Measurements from ENCODE around the gene SBF2.

DNA sequence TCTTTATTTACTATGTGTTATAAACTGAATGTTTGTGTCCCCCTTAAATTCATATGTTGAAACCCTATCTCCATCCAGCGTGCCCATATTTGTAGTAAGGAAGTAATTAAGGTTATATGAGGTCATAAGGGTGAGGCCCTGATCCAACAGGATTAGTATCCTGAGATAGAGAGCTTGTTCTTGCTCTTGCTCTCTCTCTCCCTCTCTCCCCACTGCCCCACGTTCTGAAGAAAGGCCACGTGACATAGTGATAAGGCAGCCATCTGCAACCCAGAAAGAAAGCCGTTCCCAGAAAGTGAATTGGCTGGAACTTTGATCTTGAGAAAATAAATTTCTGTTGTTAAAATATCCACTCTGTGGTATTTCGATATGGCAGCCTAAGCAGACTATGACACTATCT is 417.7 kb downstream of the SBF2 start:
- TF ChIP-seq, protein P1, sequence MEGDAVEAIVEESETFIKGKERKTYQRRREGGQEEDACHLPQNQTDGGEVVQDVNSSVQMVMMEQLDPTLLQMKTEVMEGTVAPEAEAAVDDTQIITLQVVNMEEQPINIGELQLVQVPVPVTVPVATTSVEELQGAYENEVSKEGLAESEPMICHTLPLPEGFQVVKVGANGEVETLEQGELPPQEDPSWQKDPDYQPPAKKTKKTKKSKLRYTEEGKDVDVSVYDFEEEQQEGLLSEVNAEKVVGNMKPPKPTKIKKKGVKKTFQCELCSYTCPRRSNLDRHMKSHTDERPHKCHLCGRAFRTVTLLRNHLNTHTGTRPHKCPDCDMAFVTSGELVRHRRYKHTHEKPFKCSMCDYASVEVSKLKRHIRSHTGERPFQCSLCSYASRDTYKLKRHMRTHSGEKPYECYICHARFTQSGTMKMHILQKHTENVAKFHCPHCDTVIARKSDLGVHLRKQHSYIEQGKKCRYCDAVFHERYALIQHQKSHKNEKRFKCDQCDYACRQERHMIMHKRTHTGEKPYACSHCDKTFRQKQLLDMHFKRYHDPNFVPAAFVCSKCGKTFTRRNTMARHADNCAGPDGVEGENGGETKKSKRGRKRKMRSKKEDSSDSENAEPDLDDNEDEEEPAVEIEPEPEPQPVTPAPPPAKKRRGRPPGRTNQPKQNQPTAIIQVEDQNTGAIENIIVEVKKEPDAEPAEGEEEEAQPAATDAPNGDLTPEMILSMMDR (IDR thresholded peaks at IDR 0.05): no peak
- TF ChIP-seq EZH2 (IDR thresholded peaks at IDR 0.05; ENCODE audit: borderline replicate concordance, insufficient read depth, low read depth, low read length, poor library complexity, severe bottlenecking): no peak

All from B cell (primary cell).